GM06990 (cell line): ENCODE data around the gene BAZ1A.
A peak's percentile ranks its signal among the peaks of the same experiment; 100 is the strongest.

Experiments
- DNase-seq: peaks from one replicate; pipeline ENCODE4 v3.0.0-alpha.2; 2011; ENCODE audit not compliant: insufficient read length; ENCODE audit errors: extremely low read depth
- H3K27me3 ChIP-seq: replicated peaks from 2 replicates; pipeline ENCODE4 v1.6.0; 2011; ENCODE audit warnings: low read length; ENCODE audit not compliant: control insufficient read depth, insufficient read depth
- H3K36me3 ChIP-seq: 2 replicates; pipeline ENCODE4 v1.5.1; 2011; ENCODE audit warnings: low read length; ENCODE audit not compliant: control insufficient read depth, insufficient read depth
- H3K4me3 ChIP-seq: replicated peaks from 2 replicates; pipeline ENCODE4 v1.5.1; 2011; ENCODE audit warnings: low read depth, mild to moderate bottlenecking, control low read depth, low read length
- TF ChIP-seq, protein P1 (sequence below): IDR thresholded peaks from 2 replicates; pipeline ENCODE4 v1.5.1; 2011; ENCODE audit warnings: low read length, control low read depth, mild to moderate bottlenecking, inconsistent platforms; ENCODE audit not compliant: insufficient read depth, poor library complexity, severe bottlenecking

The BAZ1A gene

GRCh38 chr14:34874386-34875030, 652 bp downstream of the BAZ1A start:
- peak overlapping the region; percentile 81 for H3K4me3 ChIP-seq
- TF ChIP-seq, protein P1, sequence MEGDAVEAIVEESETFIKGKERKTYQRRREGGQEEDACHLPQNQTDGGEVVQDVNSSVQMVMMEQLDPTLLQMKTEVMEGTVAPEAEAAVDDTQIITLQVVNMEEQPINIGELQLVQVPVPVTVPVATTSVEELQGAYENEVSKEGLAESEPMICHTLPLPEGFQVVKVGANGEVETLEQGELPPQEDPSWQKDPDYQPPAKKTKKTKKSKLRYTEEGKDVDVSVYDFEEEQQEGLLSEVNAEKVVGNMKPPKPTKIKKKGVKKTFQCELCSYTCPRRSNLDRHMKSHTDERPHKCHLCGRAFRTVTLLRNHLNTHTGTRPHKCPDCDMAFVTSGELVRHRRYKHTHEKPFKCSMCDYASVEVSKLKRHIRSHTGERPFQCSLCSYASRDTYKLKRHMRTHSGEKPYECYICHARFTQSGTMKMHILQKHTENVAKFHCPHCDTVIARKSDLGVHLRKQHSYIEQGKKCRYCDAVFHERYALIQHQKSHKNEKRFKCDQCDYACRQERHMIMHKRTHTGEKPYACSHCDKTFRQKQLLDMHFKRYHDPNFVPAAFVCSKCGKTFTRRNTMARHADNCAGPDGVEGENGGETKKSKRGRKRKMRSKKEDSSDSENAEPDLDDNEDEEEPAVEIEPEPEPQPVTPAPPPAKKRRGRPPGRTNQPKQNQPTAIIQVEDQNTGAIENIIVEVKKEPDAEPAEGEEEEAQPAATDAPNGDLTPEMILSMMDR: peak; percentile 13
- DNase-seq: peak; percentile 79
- H3K36me3 ChIP-seq: no peaks in the 10 kb centered on the region
- no peaks in the 10 kb centered on the region for H3K27me3 ChIP-seq

DNA sequence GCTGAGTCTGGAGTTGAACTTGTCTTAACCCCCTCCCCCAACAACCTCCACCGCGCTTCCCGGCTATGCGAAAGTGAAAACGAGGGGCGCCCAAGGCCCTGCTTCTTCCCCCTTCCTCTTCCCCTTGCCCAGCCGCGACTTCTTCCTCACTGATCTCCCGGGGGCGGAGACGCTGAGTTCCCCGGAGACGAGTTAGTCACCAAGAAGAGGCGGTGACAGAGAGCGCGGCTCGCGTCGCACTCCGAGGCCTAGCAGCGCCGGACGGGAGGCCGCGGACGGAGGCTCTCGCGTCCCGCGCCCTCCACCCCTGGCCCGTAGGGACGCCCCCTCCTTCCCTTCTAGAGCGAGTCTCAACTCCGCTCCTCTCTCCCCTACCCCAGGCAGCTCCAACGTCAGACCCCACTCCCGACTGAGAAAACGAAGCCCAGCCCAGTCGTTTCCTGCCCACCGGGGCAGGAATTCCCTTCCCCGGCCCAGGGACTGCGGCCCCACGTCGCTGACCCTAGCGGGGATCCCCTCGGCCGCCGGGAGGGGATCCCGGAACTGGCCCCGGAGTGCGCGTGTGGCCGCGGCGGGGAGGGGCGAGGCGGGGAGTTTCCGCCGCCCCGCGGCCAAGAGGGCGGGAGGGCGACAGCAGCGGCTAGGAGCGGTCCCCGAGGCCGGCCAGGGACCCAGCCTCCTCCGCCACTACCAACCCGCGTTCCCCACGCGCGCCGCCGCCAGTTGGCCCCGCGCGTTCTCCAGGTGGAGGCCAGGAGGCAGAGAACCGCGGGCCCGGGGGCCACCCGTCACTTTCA, 1.4 kb downstream of the BAZ1A start:
- TF ChIP-seq, protein P1: no peak
- peak; percentile 88 for DNase-seq

GRCh38 chr14:34872822-34873588, 2.2 kb downstream of the BAZ1A start:
- H3K36me3 ChIP-seq: no peaks in the 10 kb centered on the region; the same call in 1 of the 2 replicates
- peak; percentile 14 for DNase-seq
- H3K4me3 ChIP-seq: peak overlapping the region; percentile 81
- TF ChIP-seq, protein P1: no peak
- no peaks in the 10 kb centered on the region for H3K27me3 ChIP-seq

More for the DNA sequence above, 1.4 kb downstream of the BAZ1A start:
- no peaks in the 10 kb centered on the region for H3K27me3 ChIP-seq
- H3K4me3 ChIP-seq: peak overlapping the region; percentile 81
- no peaks in the 10 kb centered on the region for H3K36me3 ChIP-seq

DNA sequence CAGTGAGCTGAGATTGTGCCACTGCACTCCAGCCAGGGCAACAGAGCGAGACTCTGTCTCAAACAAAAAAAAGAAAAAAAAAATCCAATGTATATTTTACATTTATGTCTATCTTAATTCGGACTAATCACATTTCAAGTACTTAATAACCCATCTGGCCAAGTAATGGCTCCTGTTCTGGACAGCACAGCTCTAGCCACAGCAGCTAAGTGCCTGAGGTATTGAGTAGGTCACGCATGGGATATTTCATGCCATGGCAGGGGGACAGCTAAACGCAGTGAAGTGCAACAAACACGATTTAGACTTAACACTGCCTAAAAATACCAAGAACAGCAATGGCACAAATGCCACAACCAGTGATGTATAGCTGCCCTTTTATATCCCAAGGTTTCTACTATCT, 8.0 kb downstream of the BAZ1A start:
- Histone ChIP-seq H3K36me3 (no peaks in the 10 kb centered on the region; the same call in 1 of the 2 replicates), H3K27me3 (no peaks in the 10 kb centered on the region), H3K4me3 (no peak overlapping the region)
- no peak for DNase-seq
- TF ChIP-seq, protein P1: no peak

DNA sequence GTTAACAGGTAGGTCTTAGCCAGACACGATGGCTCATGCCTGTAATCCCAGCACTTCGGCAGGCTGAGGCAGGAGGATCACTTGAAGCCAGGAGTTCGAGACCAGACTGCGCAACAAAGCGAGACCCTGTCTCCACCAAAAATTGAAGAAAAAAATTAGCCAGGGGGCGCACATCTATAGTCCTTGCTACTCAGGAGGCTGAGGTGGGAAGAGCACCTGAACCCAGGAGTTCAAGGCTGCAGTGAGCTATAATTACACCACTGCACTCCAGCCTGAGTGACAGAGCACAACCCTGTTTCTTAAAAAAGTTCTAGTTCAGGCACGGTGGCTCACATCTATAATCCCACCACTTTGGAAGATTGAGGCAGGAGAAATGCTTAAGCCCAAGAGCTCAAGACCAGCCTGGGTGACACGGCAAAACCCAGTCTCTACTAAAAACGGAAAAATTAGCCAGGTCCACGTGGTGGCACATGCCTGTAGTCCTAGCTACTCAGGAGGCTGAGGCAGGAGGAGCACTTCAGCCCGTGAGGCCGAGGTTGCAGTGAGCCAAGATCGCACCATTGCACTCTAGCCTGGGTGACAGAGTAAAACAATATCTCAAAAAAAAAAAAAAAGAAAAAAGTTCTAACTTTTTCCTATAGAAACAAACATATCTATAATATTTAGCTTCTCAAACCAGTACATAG, 9.1 kb downstream of the BAZ1A start:
- H3K27me3 ChIP-seq: no peaks in the 10 kb centered on the region
- TF ChIP-seq, protein P1: no peak
- no peaks in the 10 kb centered on the region; the same call in 1 of the 2 replicates for H3K36me3 ChIP-seq
- no peak for DNase-seq
- H3K4me3 ChIP-seq: no peak overlapping the region
